ENCODE measurements around the gene ZNF638.

ZNF638 gene

DNA sequence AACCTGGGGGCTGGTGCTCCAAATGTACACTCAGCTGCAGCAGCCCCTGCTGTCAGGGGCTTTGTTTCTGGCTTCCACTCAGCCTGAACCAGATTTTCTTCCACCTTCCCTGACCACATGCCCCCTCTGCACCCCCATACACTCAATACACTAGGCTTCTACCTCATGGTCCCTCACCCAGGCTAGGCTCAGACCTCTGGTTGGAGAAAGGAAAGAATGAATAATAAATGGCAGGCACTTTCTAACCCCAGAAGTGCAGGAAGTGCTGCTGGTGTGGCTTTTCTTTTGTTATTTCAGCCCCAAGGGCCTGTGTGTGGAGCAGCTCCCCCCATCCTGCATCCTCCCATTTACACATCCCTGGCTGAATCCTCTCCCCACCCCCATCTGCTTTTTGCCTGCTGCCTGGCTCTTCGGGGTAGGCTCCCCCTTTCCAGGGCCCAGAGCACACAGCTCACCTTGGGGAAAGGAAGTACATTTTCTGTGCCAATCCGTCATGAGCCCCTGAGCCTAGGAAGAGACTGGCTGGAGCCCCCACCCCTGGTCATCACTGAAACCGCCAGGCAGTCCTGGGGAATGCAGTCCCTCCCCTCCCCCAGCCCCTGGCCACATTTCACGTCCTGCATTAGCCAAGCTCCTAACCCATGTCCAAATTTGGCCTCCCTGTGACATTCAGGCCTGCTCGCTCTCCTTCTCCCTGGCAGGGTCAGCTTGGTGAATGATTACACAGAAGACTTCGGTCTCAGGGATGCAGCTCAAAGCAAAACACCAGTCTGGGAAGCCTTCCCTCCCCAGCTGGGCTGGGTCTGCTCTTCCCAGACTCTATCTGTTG, 124.4 kb downstream of the ZNF638 start:
- DNase-seq (ENCODE audit: low read depth), result no peak

DNA sequence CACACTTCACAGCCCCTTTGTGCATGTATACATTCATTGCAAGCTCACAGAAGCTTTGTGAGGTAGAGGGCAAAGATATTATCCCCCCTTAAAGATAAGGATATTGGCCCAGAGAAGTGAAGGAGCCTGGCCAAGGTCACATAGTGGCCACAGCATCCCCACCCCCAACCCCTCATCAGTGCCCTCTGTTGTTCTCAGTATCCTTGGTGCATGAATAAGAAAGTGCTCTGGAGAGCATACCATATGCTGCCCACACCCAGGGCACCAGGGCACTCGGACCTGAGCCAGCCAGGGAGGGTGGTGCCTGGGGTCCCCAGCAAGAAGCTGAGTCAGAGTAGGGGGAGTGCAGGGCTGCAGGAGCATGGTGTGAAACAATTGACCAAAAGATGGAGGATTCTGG, 125.0 kb downstream of the ZNF638 start:
- no peak for DNase-seq (ENCODE audit: low read depth)

DNA sequence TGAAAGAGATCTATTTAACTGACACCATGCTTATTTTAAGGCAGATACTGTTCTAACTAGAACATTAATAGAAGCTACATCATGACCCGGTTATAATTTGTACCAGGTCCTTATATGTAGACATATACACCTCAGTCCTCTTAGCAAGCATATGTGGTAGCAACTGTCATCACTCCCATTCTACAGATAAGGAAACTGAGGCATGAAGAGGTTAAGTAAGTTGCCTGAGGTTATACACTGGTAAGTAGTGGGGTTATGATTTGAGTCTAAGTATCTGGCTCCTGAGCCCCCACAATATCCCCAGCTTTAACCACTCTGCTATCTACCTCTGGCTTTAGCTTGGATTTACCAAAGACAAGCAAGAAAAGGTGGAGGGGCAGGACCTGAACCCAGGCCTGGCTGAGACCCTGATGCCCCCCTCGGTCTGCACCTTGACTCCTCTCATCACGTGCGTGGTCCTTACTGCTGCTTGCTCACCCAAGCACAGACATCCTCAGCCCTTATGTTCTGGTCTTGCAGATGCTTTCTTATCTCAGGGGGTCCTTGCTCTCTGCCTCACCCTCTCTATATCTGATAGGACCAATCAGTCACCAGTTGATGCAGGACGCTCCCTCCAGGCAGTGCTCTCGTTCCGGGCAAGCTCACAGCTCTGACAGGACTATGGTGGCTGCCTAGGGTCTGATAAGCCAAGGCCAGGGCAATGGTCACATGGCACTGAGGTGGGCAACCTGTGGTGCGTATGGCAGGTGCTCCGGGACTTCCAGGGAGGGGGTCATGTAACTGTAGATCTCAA, 125.7 kb downstream of the ZNF638 start:
- no peak for DNase-seq (ENCODE audit: low read depth)

DNA sequence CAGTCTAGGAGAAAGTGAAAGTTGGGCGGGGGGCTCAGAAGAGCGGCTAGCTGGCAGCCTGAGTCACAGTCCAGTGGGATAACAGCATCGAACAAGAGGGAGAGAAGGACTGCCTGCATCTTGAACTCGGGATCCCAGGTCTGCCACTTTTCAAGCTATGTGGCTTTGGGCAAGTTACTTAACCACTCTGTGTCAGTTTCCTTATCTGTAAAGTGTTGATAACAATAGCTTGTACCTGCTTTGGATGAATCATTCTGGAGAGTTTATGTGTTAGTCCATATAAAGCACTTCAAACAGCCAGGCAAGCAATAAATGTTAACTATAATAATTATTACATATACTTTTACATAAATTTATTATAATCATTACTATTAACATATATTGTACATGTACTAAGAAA, 126.3 kb downstream of the ZNF638 start:
- no peak for DNase-seq (ENCODE audit: low read depth)

DNA sequence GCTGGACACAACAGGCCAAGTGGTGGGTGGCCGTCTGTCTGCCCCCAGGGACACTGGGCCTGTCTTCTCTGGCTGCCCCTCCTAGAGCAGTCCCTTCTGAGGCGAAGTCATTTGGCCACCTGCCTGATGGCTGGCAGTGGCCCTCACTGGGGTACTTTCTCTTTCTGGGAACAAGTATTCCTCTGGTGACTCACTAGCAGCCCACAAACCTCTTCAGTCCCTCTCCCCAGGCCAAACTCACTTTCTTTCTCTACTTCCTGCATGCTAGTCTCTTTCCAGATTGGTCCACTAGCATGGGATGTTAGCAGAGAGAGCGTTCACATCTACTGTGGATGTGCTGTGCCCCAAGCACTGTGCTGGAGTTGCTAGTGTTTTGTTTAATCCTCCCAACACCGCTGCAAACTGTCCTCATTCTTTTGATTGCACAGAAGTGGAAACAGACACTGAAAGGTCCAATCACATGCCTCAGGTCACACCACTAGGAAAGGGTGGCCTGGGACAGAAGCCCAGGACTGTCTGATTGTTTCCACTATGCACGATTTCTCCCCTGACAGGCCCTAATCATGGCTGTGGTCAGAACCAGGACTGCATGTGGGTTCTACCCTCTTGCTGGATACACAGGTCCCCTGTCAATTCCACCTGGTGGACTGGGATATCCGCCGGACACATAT, 127.0 kb downstream of the ZNF638 start:
- DNase-seq (ENCODE audit: low read depth), result no peak

DNA sequence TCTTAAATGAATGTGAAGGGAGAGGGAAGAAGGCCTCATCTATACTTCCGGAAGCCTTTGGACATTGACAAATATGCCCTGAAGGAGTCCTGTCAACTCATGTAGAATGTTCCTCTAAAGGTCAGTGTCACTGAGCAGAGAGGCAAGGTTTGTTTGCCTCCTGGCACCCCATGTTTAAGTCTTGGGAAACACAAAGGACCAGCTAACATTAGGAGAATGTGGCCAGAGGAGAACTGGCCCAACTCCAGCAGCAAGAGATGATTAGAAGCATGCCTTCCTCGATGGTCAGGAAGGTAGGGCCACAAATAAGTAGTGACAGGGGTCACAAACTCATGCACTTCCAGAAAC, 127.5 kb downstream of the ZNF638 start:
- DNase-seq (ENCODE audit: low read depth), result no peak

DNA sequence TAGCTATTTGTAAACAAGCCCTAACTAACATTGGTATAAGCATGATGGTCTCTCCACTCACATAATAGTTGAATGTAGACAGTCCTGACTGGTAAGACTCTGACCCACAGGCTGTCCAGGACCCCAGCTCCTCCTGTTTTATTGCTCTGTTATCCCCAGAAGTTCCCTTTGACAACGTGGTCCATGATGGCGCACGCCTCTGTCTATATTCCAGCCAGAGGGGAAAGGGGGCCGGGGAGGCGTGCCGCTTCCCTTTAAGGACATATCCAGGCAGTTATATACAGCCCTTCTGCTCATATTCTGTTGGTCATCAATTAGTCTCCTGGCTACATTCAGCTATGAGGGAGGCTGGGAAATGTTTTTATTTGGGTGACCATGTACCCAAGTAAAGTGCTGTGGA, 128.5 kb downstream of the ZNF638 start:
- DNase-seq (ENCODE audit: low read depth), result no peak

DNA sequence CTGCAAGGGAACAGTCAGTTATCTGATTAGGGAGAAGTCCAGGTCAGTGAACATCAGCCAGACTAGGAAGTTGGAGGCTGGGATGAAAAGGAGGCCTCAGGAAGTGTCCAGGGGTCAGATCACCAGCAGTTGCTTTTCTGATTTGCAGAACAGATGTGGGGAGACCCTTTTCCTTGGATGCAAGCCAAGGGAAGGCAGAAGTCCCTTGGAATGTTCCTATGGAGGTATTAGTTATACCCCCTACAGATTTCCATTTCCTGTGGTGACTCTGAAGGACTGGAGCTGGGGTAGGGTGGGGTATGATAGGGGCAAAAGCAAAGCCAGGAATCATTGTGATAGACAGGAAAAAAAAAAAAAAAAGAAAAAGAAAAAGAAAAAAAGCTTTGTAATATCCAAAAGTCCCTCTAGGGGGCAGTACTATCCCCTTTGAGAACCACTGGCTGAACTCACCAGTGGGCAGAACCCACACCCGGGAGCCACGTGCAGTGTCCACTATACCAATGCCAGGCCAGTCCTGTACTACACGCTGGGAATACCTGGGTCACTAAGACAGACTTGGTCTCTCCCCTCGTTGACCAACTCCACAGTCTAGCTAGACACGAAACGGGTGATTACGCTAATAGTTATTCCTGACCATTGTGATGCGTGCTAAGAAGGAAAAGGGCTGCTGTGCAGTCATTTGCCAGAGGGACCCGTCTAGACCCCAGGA, 129.2 kb downstream of the ZNF638 start:
- no peak for DNase-seq (ENCODE audit: low read depth)

DNA sequence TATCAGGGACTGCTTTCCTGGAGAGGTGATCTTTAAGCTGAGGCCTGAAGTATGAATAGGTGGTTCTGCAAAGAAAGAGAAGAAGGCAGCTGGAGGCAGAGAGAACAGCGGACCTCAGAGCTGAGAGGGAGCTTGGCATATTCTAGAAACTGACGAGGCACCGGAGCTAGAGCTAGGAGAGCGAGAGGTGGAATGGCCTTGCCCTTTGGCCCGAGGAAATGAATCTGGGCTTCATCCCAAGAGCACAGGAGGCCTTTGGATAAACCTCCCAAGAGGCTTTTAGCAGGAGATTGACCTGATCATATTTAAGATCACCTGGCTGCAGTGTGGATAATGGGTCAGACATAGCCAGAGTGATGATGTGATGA, 129.7 kb downstream of the ZNF638 start:
- DNase-seq (ENCODE audit: low read depth), result no peak

DNA sequence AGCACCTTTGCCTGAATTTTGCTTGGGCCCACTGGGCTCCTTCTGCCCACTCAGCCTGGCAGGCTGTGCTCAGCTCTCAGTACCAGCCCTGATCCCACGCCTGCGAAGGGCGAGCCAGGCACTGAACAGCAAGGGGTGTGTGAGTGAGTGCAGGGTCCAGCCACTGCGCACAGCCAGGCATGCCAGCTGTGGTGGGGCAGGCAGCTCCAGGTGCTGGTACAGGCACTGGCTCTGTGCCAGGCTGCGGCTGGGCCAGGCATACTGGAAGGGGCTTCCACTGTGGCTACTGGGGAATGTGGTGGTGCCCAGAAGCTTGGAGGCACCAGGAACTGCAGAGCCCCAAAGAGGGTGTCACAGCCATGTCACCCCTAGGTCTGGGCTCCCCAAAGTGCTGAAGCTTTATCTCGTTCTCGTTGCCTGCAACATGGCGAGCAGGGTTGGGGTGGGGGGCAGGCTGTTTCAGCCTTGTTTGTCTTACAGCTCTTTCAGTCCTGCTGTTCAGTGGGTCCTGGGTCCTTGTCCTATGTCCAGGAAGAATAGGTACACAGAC, 130.5 kb downstream of the ZNF638 start:
- DNase-seq (ENCODE audit: low read depth), result no peak

DNA sequence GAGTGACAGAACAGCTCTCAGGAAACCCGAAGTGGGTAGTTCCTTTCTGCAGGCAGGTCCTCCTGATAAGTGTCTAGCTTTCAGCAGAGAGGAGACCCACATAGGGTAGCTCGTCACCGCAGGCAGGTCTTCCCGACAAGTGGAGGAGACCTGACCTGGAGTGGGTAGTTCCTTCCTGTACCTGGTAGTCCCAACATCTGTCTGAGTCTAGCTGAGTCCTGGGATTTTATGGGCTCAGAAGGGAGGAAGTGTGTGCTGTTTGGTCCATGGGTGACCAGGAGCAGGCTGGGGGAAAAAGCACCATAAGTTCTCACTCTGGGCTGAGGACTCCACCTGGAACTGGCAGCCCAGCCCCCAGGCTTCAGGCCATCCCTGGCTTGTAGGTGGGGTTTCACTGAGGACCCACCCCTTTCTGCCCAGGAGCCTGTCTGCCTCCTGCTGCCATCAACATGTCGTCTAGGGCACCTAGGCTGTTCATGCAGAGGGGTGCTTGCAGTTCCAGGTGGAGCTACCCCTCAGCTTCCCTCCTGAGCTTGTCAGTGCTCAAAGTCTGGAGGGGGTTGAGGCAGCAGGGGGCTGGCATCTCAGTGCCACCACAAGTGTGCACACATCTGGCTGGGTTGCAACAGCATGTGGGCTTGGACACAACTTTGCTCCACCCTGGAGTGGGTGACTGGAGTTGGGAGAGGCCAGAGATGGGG, 131.2 kb downstream of the ZNF638 start:
- DNase-seq (ENCODE audit: low read depth), result no peak

DNA sequence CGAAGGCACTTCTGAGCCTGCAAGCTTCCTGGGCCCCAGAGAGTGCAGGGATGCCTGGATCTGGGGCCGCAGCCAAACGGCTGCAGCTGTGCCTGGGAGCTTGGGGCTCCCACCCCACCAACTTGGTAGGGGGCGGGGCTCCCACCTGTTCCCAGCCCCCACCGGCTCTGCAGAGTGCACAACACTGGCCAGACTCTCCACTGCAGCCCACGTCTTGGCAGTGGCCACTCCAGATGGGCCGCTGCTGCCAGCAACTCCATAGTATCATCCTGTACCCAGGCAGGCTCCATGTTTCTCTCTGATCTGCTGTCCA, 131.7 kb downstream of the ZNF638 start:
- DNase-seq (ENCODE audit: low read depth), result no peak

DNA sequence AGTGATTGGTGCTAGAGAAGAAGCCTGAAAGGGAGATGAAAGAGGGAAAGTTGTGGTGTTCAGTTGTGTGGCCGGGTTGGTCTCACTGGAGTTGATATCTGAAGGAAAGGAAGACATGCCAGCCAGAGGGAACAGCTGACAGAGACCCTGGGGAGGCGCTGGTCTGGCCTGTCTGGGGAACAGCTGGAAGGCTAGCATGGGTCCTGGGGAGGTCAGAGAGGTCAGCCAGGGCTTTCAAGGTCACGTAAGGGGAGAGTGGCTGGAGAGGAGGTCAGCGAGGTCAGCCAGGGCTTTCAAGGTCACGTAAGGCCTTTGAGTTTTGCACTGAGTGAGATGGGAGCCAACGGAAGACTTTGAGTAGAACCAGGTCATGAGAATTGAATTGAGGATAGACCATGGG, 132.8 kb downstream of the ZNF638 start:
- no peak for DNase-seq (ENCODE audit: low read depth)

DNA sequence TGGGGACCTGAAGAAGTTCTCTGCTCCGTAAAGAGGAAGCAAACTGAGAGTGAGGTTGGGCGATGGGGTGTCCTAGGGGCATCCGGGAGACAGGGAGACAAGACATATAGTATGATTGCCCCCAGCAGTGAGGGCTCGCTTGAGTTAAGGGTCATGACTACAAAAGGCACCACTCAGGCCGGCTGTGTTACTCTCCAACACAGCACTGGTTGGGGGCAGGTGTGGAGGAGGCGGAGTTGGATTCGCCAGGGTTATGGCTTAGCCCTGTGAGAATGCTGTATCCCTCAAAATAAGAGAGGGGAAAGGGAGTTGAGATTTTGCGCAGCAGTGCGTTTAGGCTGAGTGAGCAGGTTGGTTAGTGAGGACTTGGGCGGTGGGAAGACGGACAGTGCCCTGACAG, 133.8 kb downstream of the ZNF638 start:
- DNase-seq (ENCODE audit: low read depth), result no peak

DNA sequence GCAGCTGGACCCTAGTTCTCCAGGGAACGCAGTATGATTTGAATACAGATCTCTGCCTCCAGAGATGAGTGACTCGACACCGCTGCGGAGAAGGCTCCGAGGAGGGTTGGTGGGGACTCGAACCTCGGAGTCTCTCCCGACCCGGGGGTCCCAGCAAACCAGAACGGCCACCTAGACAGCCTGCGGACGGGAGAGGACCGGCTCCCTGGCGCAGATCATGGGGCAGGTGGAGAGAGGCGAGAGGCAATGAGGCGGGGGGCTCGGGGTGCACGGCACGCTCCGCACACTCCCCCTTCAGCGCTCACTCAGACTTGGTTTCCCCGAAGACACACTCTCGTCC, 134.3 kb downstream of the ZNF638 start:
- DNase-seq (ENCODE audit: low read depth), result no peak

DNA sequence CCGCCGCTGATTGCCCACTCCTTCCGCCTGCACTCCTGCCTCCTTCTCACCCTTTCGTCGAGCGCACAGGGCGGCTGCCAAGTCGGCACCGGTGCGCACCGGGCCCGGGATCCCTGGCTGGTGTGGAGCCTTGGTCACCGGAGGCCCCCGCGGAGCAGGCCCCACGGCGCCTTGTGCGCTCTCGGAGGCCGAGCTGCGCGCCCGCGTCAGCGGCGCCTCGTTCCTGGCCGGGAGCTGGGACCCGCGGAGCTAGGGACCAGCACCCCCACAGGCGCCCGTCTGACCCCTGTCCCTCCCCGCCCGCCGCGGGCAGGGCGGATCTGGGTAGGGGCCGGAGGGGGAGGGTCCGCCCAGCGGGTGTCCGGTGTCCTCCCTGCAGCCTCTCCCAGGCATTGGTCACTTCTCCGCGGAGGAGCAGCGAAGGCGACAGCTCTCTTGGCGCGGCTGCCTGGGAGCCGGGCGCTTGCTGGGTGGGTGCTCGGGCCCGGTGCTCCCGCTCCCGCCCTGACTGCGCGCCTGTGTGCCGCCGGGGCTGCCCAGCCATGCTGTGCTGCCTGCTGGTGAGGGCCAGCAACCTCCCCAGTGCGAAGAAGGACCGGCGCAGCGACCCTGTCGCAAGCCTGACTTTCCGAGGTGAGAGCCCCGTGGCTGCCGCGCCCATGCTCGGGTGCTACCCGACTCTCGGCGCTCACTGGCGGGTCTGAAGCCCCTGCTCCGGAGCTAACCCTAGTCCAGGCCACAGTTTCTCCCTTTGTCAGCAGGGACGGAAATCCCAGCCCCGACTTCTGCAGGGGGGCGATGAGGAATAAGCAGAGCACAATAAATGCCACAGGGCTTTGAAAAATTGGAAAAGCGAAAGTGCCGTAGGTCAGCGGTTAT, 135.0 kb downstream of the ZNF638 start:
- DNase-seq (ENCODE audit: low read depth), result no peak

DNA sequence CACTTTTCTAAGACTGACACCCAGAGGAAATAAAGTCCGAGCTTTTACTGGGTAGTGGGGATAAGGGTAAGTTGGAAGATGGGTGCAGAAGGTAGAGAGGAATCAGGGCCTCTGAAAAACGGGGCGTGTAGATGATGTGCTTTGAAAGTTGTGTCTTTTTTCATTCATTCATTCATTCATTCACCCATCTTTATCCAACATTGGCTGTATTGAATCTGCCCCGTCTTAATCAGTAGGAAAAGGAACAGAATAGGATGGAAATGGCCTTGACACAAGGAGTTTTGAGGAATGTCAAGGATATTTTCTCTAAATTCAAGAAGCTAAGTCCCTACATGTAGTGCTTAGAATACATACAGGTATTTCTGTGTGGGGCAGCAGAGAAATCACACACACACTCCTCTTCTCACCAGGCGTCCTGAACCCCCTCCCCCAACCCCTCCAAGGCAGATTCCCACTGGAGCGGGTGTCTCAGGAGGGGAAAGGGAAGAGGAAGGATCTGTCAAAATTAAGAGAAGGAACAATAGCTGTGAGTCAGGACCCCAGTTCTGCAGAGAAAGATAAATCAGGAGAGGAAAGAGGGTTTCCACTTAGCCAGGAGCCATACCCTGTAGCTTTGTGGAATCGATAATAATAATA, 135.7 kb downstream of the ZNF638 start:
- no peak for DNase-seq (ENCODE audit: low read depth)

DNA sequence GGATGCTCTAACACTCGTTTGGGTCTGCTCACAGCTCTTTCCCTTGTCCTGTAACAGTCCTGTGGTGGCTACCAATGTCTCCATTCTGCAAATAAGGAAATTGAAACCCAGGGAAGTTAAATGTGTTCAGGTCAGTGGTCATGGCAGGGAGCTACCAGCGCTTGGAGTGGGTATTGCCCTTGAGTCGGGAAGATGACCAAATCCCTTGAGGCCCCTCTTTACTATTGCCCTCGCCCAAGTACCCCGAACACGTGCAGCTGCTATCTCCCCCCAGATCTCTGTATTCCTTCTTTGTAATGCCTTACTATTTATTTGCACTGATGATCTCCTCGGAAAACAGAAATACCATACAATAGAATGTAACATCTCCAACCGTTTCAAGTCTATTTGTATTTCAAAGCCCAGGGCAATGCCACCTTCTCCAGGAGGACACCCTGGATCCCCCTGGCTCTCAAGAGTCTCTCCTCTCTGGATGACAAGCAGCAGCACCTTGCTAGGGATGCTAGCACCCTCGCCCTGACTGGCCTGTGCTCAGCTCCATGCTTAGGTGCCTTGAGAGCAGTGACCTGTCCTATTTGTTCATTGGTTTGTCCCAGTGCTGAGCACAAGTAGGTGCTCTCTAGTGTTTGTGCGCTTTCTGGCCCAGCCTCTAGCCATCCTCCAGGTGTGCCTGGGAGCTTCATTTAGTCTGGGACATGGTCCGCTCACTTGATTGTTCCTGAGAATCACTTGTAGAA, 136.9 kb downstream of the ZNF638 start:
- no peak for DNase-seq (ENCODE audit: low read depth)

Measured in stimulated activated CD8-positive, alpha-beta memory T cell treated with anti-CD3 and anti-CD28 coated beads, Interleukin-7, amount 100 ng/mL, for 24 hours (primary cell).